ENCODE measurements around the gene MYO6.
"Not testable (repeated sequence)": the region's sequence is repeated elsewhere in the genome, so short reads cannot be mapped to it uniquely, and the experiment has no call there.

Gene MYO6

GRCh38 chr6:75892384-75892783, 143.3 kb downstream of the MYO6 start:
- Histone ChIP-seq H3K36me3 (ENCODE audit: control insufficient read depth, insufficient read depth, low read length) (peaks cover 12% of the 10 kb centered on the region), H3K27ac (ENCODE audit: low read depth, low read length, severe bottlenecking) (no peak overlapping the region), H3K4me1 (ENCODE audit: control insufficient read depth, insufficient read depth, low read length, poor library complexity, severe bottlenecking) (no peaks in the 10 kb centered on the region), H3K4me3 (ENCODE audit: extremely low read depth, insufficient read depth, low read length, poor library complexity, severe bottlenecking) (no peak overlapping the region), H3K9me3 (ENCODE audit: control insufficient read depth, low read length) (no peaks in the 10 kb centered on the region)
- 88 to 89% methylated on average over 4 of the region's 8 CpGs for WGBS, 2 experiments (ENCODE audit: insufficient coverage in 2 of 2)

DNA sequence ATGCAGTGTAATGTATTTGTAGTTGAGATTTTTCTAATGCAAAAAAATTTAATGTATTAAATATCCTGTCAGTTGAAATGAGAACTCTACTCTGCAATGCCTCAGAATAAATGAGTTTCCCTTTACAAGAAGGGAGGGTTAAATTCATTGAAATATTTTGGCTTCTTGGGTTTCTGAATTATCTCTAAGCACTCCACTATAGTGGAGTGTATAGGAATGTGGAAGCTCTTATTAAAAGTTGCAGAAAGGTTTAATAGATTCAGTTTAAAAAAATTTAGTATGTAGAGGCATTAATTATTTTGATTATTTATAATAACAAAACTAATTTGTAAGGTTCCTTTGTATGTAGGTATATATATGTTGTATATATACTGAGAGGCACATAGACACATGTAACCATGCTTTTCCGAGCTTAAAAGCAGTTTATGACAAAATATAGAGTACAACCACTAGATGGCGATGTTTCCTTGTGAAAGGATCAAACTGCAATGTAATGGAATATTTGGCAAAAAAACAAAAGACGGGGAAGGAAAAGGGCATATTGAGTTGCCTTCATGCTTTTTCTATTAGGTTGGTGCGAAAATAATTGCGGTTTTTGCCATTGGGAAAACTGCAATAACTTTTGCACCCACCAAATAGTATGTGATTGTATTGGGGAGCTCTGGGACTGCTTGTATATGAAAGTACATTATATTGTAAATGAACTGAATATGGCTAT, 144.2 kb downstream of the MYO6 start:
- no peak overlapping the region for H3K27ac ChIP-seq (ENCODE audit: low read depth, low read length, severe bottlenecking)
- peaks cover 12% of the 10 kb centered on the region for H3K36me3 ChIP-seq (ENCODE audit: control insufficient read depth, insufficient read depth, low read length)
- no peak overlapping the region for H3K4me3 ChIP-seq (ENCODE audit: extremely low read depth, insufficient read depth, low read length, poor library complexity, severe bottlenecking)
- H3K9me3 ChIP-seq (ENCODE audit: control insufficient read depth, low read length), result no peaks in the 10 kb centered on the region
- no peaks in the 10 kb centered on the region for H3K4me1 ChIP-seq (ENCODE audit: control insufficient read depth, insufficient read depth, low read length, poor library complexity, severe bottlenecking)
- WGBS, 2 experiments (ENCODE audit: insufficient coverage in 2 of 2), result 22 to 100% methylated on average over 1 to 3 of the region's 5 CpGs

- Histone ChIP-seq H3K4me3 (ENCODE audit: extremely low read depth, insufficient read depth, low read length, poor library complexity, severe bottlenecking) (no peak overlapping the region), H3K36me3 (ENCODE audit: control insufficient read depth, insufficient read depth, low read length) (peaks cover 15% of the 10 kb centered on the region), H3K9me3 (ENCODE audit: control insufficient read depth, low read length) (no peaks in the 10 kb centered on the region), H3K4me1 (ENCODE audit: control insufficient read depth, insufficient read depth, low read length, poor library complexity, severe bottlenecking) (no peaks in the 10 kb centered on the region), H3K27ac (ENCODE audit: low read depth, low read length, severe bottlenecking) (no peak overlapping the region)
- WGBS, 2 experiments (ENCODE audit: insufficient coverage in 2 of 2), result 57% methylated on average over 1 of the region's 2 CpGs; no CpG with 5 or more reads in 1 of the 2 experiments
Observed at GRCh38 chr6:75893776-75894152, 144.7 kb downstream of the MYO6 start.

DNA sequence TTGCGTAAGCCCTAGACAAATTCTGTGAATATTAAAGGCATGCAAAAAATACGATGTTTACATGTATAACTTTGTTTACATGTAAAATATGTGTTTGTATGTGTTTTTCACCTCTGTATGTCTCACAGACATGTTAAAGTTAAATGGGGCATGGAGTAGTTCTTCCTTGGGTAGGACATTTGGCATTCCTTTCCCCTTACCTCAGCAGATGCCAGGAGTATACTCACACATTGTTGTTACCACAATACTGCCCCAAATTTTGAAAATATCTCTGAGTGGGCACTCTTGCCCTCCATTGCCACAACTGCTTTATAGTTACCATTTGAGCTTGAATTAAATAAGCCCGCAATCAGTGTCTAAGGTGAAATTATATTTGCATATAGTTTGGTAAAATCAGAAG, 147.5 kb downstream of the MYO6 start:
- H3K27ac ChIP-seq (ENCODE audit: low read depth, low read length, severe bottlenecking), result no peak overlapping the region
- H3K9me3 ChIP-seq (ENCODE audit: control insufficient read depth, low read length), result no peaks in the 10 kb centered on the region
- H3K36me3 ChIP-seq (ENCODE audit: control insufficient read depth, insufficient read depth, low read length), result peaks cover 9% of the 10 kb centered on the region
- WGBS, 2 experiments (ENCODE audit: insufficient coverage in 2 of 2), result 100% methylated on average over 1 of the region's 3 CpGs; no CpG with 5 or more reads in 1 of the 2 experiments
- no peak overlapping the region for H3K4me3 ChIP-seq (ENCODE audit: extremely low read depth, insufficient read depth, low read length, poor library complexity, severe bottlenecking)
- H3K4me1 ChIP-seq (ENCODE audit: control insufficient read depth, insufficient read depth, low read length, poor library complexity, severe bottlenecking), result no peaks in the 10 kb centered on the region

DNA sequence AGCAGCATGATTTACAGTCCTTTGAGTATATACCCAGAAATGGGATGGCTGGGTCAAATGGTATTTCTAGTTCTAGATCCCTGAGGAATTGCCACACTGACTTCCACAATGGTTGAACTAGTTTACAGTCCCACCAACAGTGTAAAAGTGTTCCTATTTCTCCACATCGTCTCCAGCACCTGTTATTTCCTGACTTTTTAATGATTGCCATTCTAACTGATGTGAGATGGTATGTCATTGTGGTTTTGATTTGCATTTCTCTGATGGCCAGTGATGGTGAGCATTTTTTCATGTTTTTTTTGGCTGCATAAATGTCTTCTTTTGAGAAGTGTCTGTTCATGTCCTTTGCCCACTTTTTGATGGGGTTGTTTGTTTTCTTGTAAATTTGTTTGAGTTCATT, 151.2 kb downstream of the MYO6 start:
- H3K27ac ChIP-seq (ENCODE audit: low read depth, low read length, severe bottlenecking); H3K4me3 ChIP-seq (ENCODE audit: extremely low read depth, insufficient read depth, low read length, poor library complexity, severe bottlenecking); H3K4me1 ChIP-seq (ENCODE audit: control insufficient read depth, insufficient read depth, low read length, poor library complexity, severe bottlenecking); H3K9me3 ChIP-seq (ENCODE audit: control insufficient read depth, low read length); H3K36me3 ChIP-seq (ENCODE audit: control insufficient read depth, insufficient read depth, low read length): not testable (repeated sequence)
- WGBS, 2 experiments (ENCODE audit: insufficient coverage in 2 of 2), result no CpG with 5 or more reads among the region's 1 CpG

GRCh38 chr6:75905129-75905528, 156.1 kb downstream of the MYO6 start:
- WGBS, 2 experiments (ENCODE audit: insufficient coverage in 2 of 2), result 95 to 97% methylated on average over 13 to 14 of the region's 14 CpGs
- not testable (repeated sequence) for H3K9me3 ChIP-seq (ENCODE audit: control insufficient read depth, low read length); H3K4me3 ChIP-seq (ENCODE audit: extremely low read depth, insufficient read depth, low read length, poor library complexity, severe bottlenecking); H3K36me3 ChIP-seq (ENCODE audit: control insufficient read depth, insufficient read depth, low read length); H3K4me1 ChIP-seq (ENCODE audit: control insufficient read depth, insufficient read depth, low read length, poor library complexity, severe bottlenecking); H3K27ac ChIP-seq (ENCODE audit: low read depth, low read length, severe bottlenecking)

GRCh38 chr6:75906871-75907270, 157.8 kb downstream of the MYO6 start:
- H3K4me3 ChIP-seq (ENCODE audit: extremely low read depth, insufficient read depth, low read length, poor library complexity, severe bottlenecking), result no peak overlapping the region
- H3K4me1 ChIP-seq (ENCODE audit: control insufficient read depth, insufficient read depth, low read length, poor library complexity, severe bottlenecking), result no peaks in the 10 kb centered on the region
- H3K36me3 ChIP-seq (ENCODE audit: control insufficient read depth, insufficient read depth, low read length), result no peaks in the 10 kb centered on the region
- H3K27ac ChIP-seq (ENCODE audit: low read depth, low read length, severe bottlenecking), result no peak overlapping the region
- 40 to 57% methylated on average over 1 of the region's 3 CpGs for WGBS, 2 experiments (ENCODE audit: insufficient coverage in 2 of 2)
- H3K9me3 ChIP-seq (ENCODE audit: control insufficient read depth, low read length), result no peaks in the 10 kb centered on the region

- no peaks in the 10 kb centered on the region for H3K4me1 ChIP-seq (ENCODE audit: control insufficient read depth, insufficient read depth, low read length, poor library complexity, severe bottlenecking)
- no peaks in the 10 kb centered on the region for H3K9me3 ChIP-seq (ENCODE audit: control insufficient read depth, low read length)
- H3K27ac ChIP-seq (ENCODE audit: low read depth, low read length, severe bottlenecking), result no peak overlapping the region
- no peaks in the 10 kb centered on the region for H3K36me3 ChIP-seq (ENCODE audit: control insufficient read depth, insufficient read depth, low read length)
- no peak overlapping the region for H3K4me3 ChIP-seq (ENCODE audit: extremely low read depth, insufficient read depth, low read length, poor library complexity, severe bottlenecking)
- WGBS, 2 experiments (ENCODE audit: insufficient coverage in 2 of 2), result 100% methylated on average over 1 of the region's 2 CpGs
Observed at GRCh38 chr6:75907444-75907843, 158.4 kb downstream of the MYO6 start.

- no peak overlapping the region for H3K27ac ChIP-seq (ENCODE audit: low read depth, low read length, severe bottlenecking)
- no peaks in the 10 kb centered on the region for H3K36me3 ChIP-seq (ENCODE audit: control insufficient read depth, insufficient read depth, low read length)
- no peaks in the 10 kb centered on the region for H3K9me3 ChIP-seq (ENCODE audit: control insufficient read depth, low read length)
- H3K4me1 ChIP-seq (ENCODE audit: control insufficient read depth, insufficient read depth, low read length, poor library complexity, severe bottlenecking), result no peaks in the 10 kb centered on the region
- H3K4me3 ChIP-seq (ENCODE audit: extremely low read depth, insufficient read depth, low read length, poor library complexity, severe bottlenecking), result no peak overlapping the region
Observed at GRCh38 chr6:75913040-75913439, 164.0 kb downstream of the MYO6 start.

DNA sequence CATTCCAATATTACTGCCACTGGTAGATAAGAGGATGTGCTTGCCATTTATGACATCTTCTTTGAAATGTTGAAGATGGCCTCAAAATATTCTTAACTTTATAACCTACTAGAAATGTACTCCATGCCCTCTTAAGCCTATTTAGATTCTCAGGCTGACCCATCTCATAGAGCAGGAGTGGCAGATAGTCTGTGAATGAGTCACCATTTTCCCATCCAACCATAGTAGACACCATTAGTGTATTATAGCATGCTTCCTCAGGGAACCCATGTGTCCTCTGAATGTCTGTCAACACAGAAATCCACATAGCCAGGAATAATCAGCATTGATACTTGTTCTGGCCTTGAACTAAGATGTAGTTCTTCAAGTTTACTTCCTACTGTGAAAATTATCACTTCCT, 173.2 kb downstream of the MYO6 start:
- H3K4me1 ChIP-seq (ENCODE audit: control insufficient read depth, insufficient read depth, low read length, poor library complexity, severe bottlenecking), result no peaks in the 10 kb centered on the region
- H3K9me3 ChIP-seq (ENCODE audit: control insufficient read depth, low read length), result no peaks in the 10 kb centered on the region
- H3K36me3 ChIP-seq (ENCODE audit: control insufficient read depth, insufficient read depth, low read length), result no peaks in the 10 kb centered on the region
- H3K27ac ChIP-seq (ENCODE audit: low read depth, low read length, severe bottlenecking), result no peak overlapping the region
- no peak overlapping the region for H3K4me3 ChIP-seq (ENCODE audit: extremely low read depth, insufficient read depth, low read length, poor library complexity, severe bottlenecking)

- Histone ChIP-seq H3K36me3 (ENCODE audit: control insufficient read depth, insufficient read depth, low read length) (no peaks in the 10 kb centered on the region), H3K27ac (ENCODE audit: low read depth, low read length, severe bottlenecking) (no peak overlapping the region), H3K9me3 (ENCODE audit: control insufficient read depth, low read length) (no peaks in the 10 kb centered on the region), H3K4me3 (ENCODE audit: extremely low read depth, insufficient read depth, low read length, poor library complexity, severe bottlenecking) (no peak overlapping the region), H3K4me1 (ENCODE audit: control insufficient read depth, insufficient read depth, low read length, poor library complexity, severe bottlenecking) (peaks cover 4% of the 10 kb centered on the region)
- WGBS, 2 experiments (ENCODE audit: insufficient coverage in 2 of 2), result 92% methylated on average over 2 of the region's 5 CpGs; no CpG with 5 or more reads in 1 of the 2 experiments
Observed at GRCh38 chr6:75926293-75927168, 177.5 kb downstream of the MYO6 start.

All from mesodermal cell (in vitro differentiated cells).